Right lobe of liver (tissue), 6 donors: ENCODE data around the gene USP9X. TPM values are rescaled to one million over a fixed set of nuclear protein-coding genes. Genes with fewer than 3 reads are reported as not detected.
A peak's percentile ranks its signal among the peaks of the same experiment; 100 is the strongest.

Experiments
- ATAC-seq, 4 donors: fragments of 200-7000 bp; cut with Tn5 transposase; one replicate each; pipeline ENCODE4 v1.9.1; 2020; ENCODE audit warnings: mild to moderate bottlenecking in 4 of 4, moderate library complexity in 4 of 4
- DNase-seq, 3 donors: peaks; one replicate each; pipeline ENCODE4 v3.0.0-alpha.2; 2020
- H3K27ac ChIP-seq, 3 donors: fragments of 200-600 bp; one replicate each; pipeline ENCODE4 v1.8.0; 2022
- H3K27me3 ChIP-seq, 2 donors: fragments of 200-600 bp; one replicate each; pipeline ENCODE4 v1.8.0; 2022
- H3K36me3 ChIP-seq, 4 donors: fragments of 200-600 bp; sonication (generic) in 1 of 4; one replicate each; pipeline versions ENCODE4 v1.5.1 to v1.8.0; 2017 to 2022; ENCODE audit warnings: control low read depth in 1 of 4
- H3K4me1 ChIP-seq, 4 donors: fragments of 200-600 bp; sonication (generic) in 1 of 4; one replicate each; pipeline versions ENCODE4 v1.5.1 to v1.8.0; 2017 to 2022; ENCODE audit warnings: control low read depth in 1 of 4
- H3K4me3 ChIP-seq, 3 donors: fragments of 200-600 bp; one replicate each; pipeline ENCODE4 v1.8.0; 2022
- H3K9me3 ChIP-seq, 4 donors: fragments of 200-600 bp; sonication (generic) in 1 of 4; one replicate each; pipeline versions ENCODE4 v1.5.1 to v1.8.0; 2017 to 2022; ENCODE audit warnings: control low read depth in 1 of 4
- CTCF ChIP-seq, 4 donors: fragments of 200-600 bp in 3 of 4; fragments of 450-650 bp in 1 of 4; IDR thresholded peaks; one replicate each; pipeline versions ENCODE4 v1.5.1 to v1.8.0; 2016 to 2022; ENCODE audit warnings: antibody characterized with exemption in 4 of 4, mild to moderate bottlenecking in 2 of 4
- POLR2A ChIP-seq: fragments of 450-650 bp; IDR thresholded peaks from one replicate; pipeline ENCODE4 v1.6.1; 2017; ENCODE audit warnings: antibody characterized with exemption, mild to moderate bottlenecking
- WGBS: methylation state at CpG from one replicate; pipeline ENCODE4 v1.1.6; 2018; ENCODE audit warnings: low coverage, low lambda C conversion rate; ENCODE audit not compliant: insufficient coverage; ENCODE audit errors: missing lambda C conversion rate; 5-methylcytosine and 5-hydroxymethylcytosine counted together
- intact Hi-C, 2 donors: fragments of 100-400 bp; cut with DNase I; formaldehyde crosslinking; loops; one replicate each; pipeline versions ENCODE4 v1.11.2 to v1.14.1; 2022
- long read RNA-seq: library from polyadenylated mRNA; unstranded; transcript quantifications from one replicate; pipeline ENCODE4 v2.0.0, GENCODE V29; 2019
- total RNA-seq, 6 experiments: library from RNA; depleted of rRNA in 2 of 6; stranded (reverse); fragments of >200 nt in 2 of 6; fragmentation: NEBNext Ultra II Directional in 3 of 6; extraction: Animal tissue kit (Norgen Biotek cat#: 25700) in 3 of 6; gene quantifications; one replicate each; pipeline versions ENCODE4 v1.1.0 to v1.2.4, GENCODE V29; 2016 to 2023
- donor health status: DM: no; HTN: yes; CAD: no.
- donor health status: DM: no; HTN: no; CAD: no.
- donor health status: DM: no; HTN: no; CAD: no.
- donor health status: DM: no; HTN: yes; CAD: no.
- donor health status: DM: no; HTN: yes; CAD: no.

The USP9X gene
- 10 to 100 TPM; 53.5 to 76.2 (median 63.1) TPM for total RNA-seq
- long read RNA-seq, partial matches to known transcripts = 4 of 7 reads
- long read RNA-seq, other reads (novel, unspliced or antisense) = 3 of 7 reads

GRCh38 chrX:41084893-41085511 lies at the start of gene USP9X:
Gene USP9X (plus strand): TSS chrX:41085445. CDS start chrX:41123629, 38,184 bp downstream.
- Histone ChIP-seq H3K4me3 (peak within 1 kb of the TSS; percentile 79 to 87 (median 81)), H3K27me3 (no peaks in the 10 kb centered on the region), H3K9me3 (no peaks in the 10 kb centered on the region), H3K36me3 (no peaks in the 10 kb centered on the region), H3K4me1 (peaks cover 0 to 14% (median 9%) of the 10 kb centered on the region in 4 donors), H3K27ac (peak within 1 kb of the TSS; percentile 99)
- ATAC-seq = peak; percentile 81 to 90 (median 83)
- DNase-seq = peak; percentile 89 to 96 (median 96)
- TF ChIP-seq CTCF (IDR thresholded peaks at IDR 0.05) (no peak), POLR2A (peak; percentile 82)
- intact Hi-C loops = no loop called here
- 4% methylated on average over 13 of the region's 61 CpGs for WGBS

- ATAC-seq = no peak
- intact Hi-C loops = no loop called here
- H3K27me3 ChIP-seq = no peaks in the 10 kb centered on the region
- H3K4me3 ChIP-seq = no peak overlapping the region
- no peak for TF ChIP-seq CTCF (IDR thresholded peaks at IDR 0.05)
- no peak for TF ChIP-seq POLR2A
- H3K27ac ChIP-seq = no peak overlapping the region
- DNase-seq = no peak
- WGBS = 64% methylated on average over 1 of the region's 1 CpG
- H3K9me3 ChIP-seq = no peaks in the 10 kb centered on the region
- no peaks in the 10 kb centered on the region for H3K36me3 ChIP-seq
- H3K4me1 ChIP-seq = no peaks in the 10 kb centered on the region
Measured at GRCh38 chrX:41035582-41035981, 49.7 kb upstream of the USP9X start.

- Histone ChIP-seq H3K36me3 (no peaks in the 10 kb centered on the region), H3K9me3 (no peaks in the 10 kb centered on the region), H3K4me3 (no peak overlapping the region), H3K27ac (no peak overlapping the region), H3K27me3 (no peaks in the 10 kb centered on the region), H3K4me1 (no peaks in the 10 kb centered on the region)
- ATAC-seq = no peak
- 75% methylated on average over 8 of the region's 9 CpGs for WGBS
- intact Hi-C loops = no loop called here
- DNase-seq = no peak
- no peak for TF ChIP-seq POLR2A
- no peak for TF ChIP-seq CTCF (IDR thresholded peaks at IDR 0.05)
Measured at GRCh38 chrX:41036668-41037326, 48.4 kb upstream of the USP9X start.

GRCh38 chrX:41043196-41043595 lies 42.0 kb upstream of the USP9X start:
- DNase-seq (no peak), ATAC-seq (no peak)
- no peak overlapping the region for H3K4me3 ChIP-seq
- H3K27ac ChIP-seq = no peak overlapping the region
- 72% methylated on average over 6 of the region's 6 CpGs for WGBS
- no peaks in the 10 kb centered on the region for H3K9me3 ChIP-seq
- H3K4me1 ChIP-seq = peaks cover 0 to 17% (median 4%) of the 10 kb centered on the region in 4 donors
- intact Hi-C loops = no loop called here
- H3K27me3 ChIP-seq = no peaks in the 10 kb centered on the region
- no peak for TF ChIP-seq POLR2A
- TF ChIP-seq CTCF (IDR thresholded peaks at IDR 0.05) = no peak
- H3K36me3 ChIP-seq = no peaks in the 10 kb centered on the region
